Ishikawa (cell line): ENCODE measurements around the gene PLCH1.

ENCODE experiments used
- CEBPB ChIP-seq: IDR thresholded peaks from 2 replicates; pipeline ENCODE4 v1.6.1; 2012
- CREB1 ChIP-seq: IDR thresholded peaks from 2 replicates; pipeline ENCODE4 v1.6.1; 2012; ENCODE audit warnings: low read depth
- EGR1 ChIP-seq: IDR thresholded peaks from 2 replicates; pipeline ENCODE4 v1.6.1; 2012
- EP300 ChIP-seq: IDR thresholded peaks from 2 replicates; pipeline ENCODE4 v1.6.1; 2012; ENCODE audit warnings: borderline replicate concordance
- FOXM1 ChIP-seq: IDR thresholded peaks from 2 replicates; pipeline ENCODE4 v1.6.1; 2012; ENCODE audit warnings: low read depth, borderline replicate concordance
- MAX ChIP-seq: IDR thresholded peaks from 2 replicates; pipeline ENCODE4 v1.6.1; 2012
- NFIC ChIP-seq: IDR thresholded peaks from 2 replicates; pipeline ENCODE4 v1.6.1; 2012
- RAD21 ChIP-seq: IDR thresholded peaks from 2 replicates; pipeline ENCODE4 v1.6.1; 2012; ENCODE audit warnings: low read depth
- REST ChIP-seq: IDR thresholded peaks from 2 replicates; pipeline ENCODE4 v1.6.1; 2012; ENCODE audit warnings: low read depth, mild to moderate bottlenecking
- TAF1 ChIP-seq: IDR thresholded peaks from 2 replicates; pipeline ENCODE4 v1.6.1; 2012; ENCODE audit warnings: low read depth, mild to moderate bottlenecking
- TCF12 ChIP-seq: IDR thresholded peaks from 2 replicates; pipeline ENCODE4 v1.6.1; 2012; ENCODE audit warnings: low read depth
- TEAD4 ChIP-seq: IDR thresholded peaks from 2 replicates; pipeline ENCODE4 v1.6.1; 2012
- USF1 ChIP-seq: IDR thresholded peaks from 2 replicates; pipeline ENCODE4 v1.6.1; 2012
- YY1 ChIP-seq: IDR thresholded peaks from 2 replicates; pipeline ENCODE4 v1.6.1; 2012; ENCODE audit warnings: low read depth
- ZBTB7A ChIP-seq: IDR thresholded peaks from 2 replicates; pipeline ENCODE4 v1.6.1; 2012; ENCODE audit warnings: low read depth

The PLCH1 gene

GRCh38 chr3:155425396-155425795, 319.5 kb downstream of the PLCH1 start:
- TF ChIP-seq CEBPB (no peak), RAD21 (no peak), YY1 (no peak), TEAD4 (no peak), MAX (no peak), TCF12 (no peak), USF1 (no peak), ZBTB7A (no peak), FOXM1 (no peak), CREB1 (no peak), EP300 (no peak), REST (no peak), NFIC (no peak), EGR1 (no peak)

- TF ChIP-seq EP300 (no peak), MAX (no peak), TCF12 (no peak), ZBTB7A (no peak)
These were observed 320.6 kb downstream of the PLCH1 start for GRCh38 chr3:155424323-155424710.

- no peak for TF ChIP-seq USF1
These were observed 321.1 kb downstream of the PLCH1 start for GRCh38 chr3:155423526-155424322.

GRCh38 chr3:155420881-155421486, 323.9 kb downstream of the PLCH1 start:
- TF ChIP-seq YY1 (no peak), USF1 (no peak), CREB1 (no peak), MAX (no peak), TAF1 (no peak), TCF12 (no peak), FOXM1 (no peak), NFIC (no peak), EGR1 (no peak), RAD21 (no peak), ZBTB7A (no peak), EP300 (no peak), TEAD4 (no peak), REST (no peak), CEBPB (no peak)

- no peak for TF ChIP-seq FOXM1
These were observed 324.5 kb downstream of the PLCH1 start for GRCh38 chr3:155420406-155420805.

GRCh38 chr3:155418407-155418806, 326.5 kb downstream of the PLCH1 start:
- TF ChIP-seq CREB1, result no peak
- no peak for TF ChIP-seq TEAD4
- TF ChIP-seq REST, result no peak
- no peak for TF ChIP-seq EP300
- no peak for TF ChIP-seq MAX
- no peak for TF ChIP-seq FOXM1
